ENCODE measurements around the gene FBXO40.

- TF ChIP-seq REST (IDR thresholded peaks at IDR 0.05; ENCODE audit: borderline replicate concordance) (no peak), REST (CRISPR knock-in tag; IDR thresholded peaks at IDR 0.05; ENCODE audit: low read depth) (no peak), RFX1 (IDR thresholded peaks at IDR 0.05) (no peak), CTCF (IDR thresholded peaks at IDR 0.05 in 2 of 3, conservative IDR thresholded peaks at IDR 0.05 in 1 of 3; ENCODE audit: insufficient read depth in 2 of 3, low read depth in 1 of 3, low read length in 3 of 3) (no peak), TFE3 (CRISPR knock-in tag; IDR thresholded peaks at IDR 0.05) (no peak)
Observed at GRCh38 chr3:121552797-121553196, 40.4 kb upstream of the FBXO40 start.
